Activated CD8-positive, alpha-beta memory T cell treated with anti-CD3 and anti-CD28 coated beads, Interleukin-2, amount 10 ng/mL, durations not matched to agents 7 days and 5 days (primary cell): Measurements from ENCODE around the gene MRPL36. TPM values are rescaled to one million over a fixed set of nuclear protein-coding genes. Genes with fewer than 3 reads are reported as not detected.
"Not testable (repeated sequence)": the region's sequence is repeated elsewhere in the genome, so short reads cannot be mapped to it uniquely, and the experiment has no call there.

ENCODE experiments used
- ATAC-seq: fragments of 150-1000 bp; cut with Tn5 transposase; one replicate; pipeline ENCODE4 v1.10.0; 2021; ENCODE audit warnings: moderate library complexity
- CTCF ChIA-PET: fragments of 350-600 bp; sonication (Branson Sonifier 250); formaldehyde crosslinking; loops from one replicate; lab custom pipeline; 2021; ENCODE audit warnings: antibody characterized with exemption; lab: Charles Lee
- DNase-seq: peaks from one replicate; pipeline ENCODE4 v3.0.0-alpha.2; 2020
- H3K27ac Mint-ChIP-seq: one replicate; pipeline ENCODE4 v1.8.0; 2021; ENCODE audit warnings: mild to moderate bottlenecking, mixed read lengths
- H3K27me3 Mint-ChIP-seq: one replicate; pipeline ENCODE4 v1.8.0; 2021; ENCODE audit warnings: mixed read lengths
- H3K36me3 Mint-ChIP-seq: one replicate; pipeline ENCODE4 v1.8.0; 2021; ENCODE audit warnings: mild to moderate bottlenecking, mixed read lengths
- H3K4me1 Mint-ChIP-seq: one replicate; pipeline ENCODE4 v1.8.0; 2021; ENCODE audit warnings: mixed read lengths
- H3K4me3 Mint-ChIP-seq: one replicate; pipeline ENCODE4 v1.8.0; 2021; ENCODE audit warnings: mild to moderate bottlenecking, moderate library complexity, mixed read lengths
- H3K9me3 Mint-ChIP-seq: one replicate; pipeline ENCODE4 v1.8.0; 2022; ENCODE audit warnings: low read depth, mixed read lengths
- total RNA-seq, 2 experiments: library from RNA; stranded (reverse); gene quantifications; one replicate each; pipeline ENCODE4 v1.2.3, GENCODE V29; 2021

MRPL36 gene
- total RNA-seq, 2 experiments from 2014 or later, result 62.0 to 84.7 TPM

DNA sequence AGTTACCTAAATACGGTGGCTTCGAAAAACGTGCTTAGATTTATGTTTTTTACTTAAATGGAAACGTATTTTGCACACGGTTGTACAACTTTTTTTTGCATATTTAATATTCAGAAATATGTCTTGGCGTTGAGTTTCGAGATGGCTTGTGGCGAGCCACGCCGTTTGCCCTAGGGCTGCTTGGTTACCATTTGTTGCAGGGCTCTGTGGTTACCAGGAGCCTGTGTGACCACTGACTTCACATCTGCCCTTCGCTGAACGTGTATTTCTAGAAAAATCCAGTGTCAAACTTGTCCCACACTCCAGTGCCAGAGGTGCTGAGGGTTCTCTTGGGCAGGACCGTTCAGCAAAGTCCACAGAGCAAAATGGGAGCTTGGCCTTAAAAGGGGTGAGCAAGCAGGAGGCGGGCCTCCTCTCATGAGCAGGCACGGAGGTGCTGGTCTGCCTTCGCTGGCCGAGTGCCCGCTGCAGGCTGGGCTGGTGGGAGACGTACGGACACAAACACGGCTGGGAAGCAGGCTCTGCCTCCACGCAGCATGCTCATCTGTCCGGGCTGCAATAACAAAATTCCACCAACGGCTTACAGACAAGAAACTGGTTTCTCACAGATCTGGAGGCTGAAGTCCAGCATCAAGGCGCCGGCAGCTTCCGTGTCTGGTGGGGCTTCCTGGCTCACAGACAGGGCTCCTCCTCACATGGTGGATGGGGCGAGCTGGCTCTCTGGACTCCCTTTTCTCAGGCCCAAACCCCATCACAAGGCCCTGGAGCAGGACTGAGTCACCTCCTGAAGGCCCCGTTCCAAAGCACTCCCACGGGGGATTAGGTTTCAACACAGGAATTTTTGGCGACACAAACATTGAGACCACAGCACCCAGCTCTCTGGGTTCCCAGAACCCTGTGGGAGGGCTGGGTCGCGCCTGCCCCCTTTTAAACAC is 5.4 kb downstream of the MRPL36 start:
- CTCF ChIA-PET, result interaction anchor here (1.4 to 1.5 kb wide), 2 partner anchors 21 to 22 kb away, joined by 3 to 6 read pairs; no protein-coding TSS in a partner anchor

DNA sequence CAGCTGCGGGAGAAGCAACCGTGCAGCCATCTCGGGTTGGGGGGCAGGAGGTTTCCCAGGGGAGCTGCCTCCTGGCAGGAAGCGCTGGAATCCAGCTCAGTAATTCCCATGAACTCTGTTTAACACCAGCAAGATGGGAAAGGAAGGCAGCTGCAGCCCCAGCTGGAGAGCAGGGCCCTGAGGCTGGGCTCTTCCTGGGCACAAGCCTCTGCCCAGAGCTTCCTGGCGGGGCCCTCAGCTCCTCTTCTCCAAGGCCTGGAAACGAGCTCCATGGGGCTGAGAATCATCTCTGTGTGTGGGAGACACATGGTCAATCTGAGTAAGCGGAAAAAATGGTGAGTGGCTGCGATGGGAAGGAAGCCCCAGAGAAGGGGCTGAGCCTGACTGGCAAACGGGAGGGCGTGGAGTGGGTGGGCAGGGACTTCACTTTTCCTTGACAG is 6.3 kb downstream of the MRPL36 start:
- Mint-ChIP-seq H3K27ac (peak overlapping the region; percentile 98), H3K4me1 (peaks cover 88% of the 10 kb centered on the region), H3K27me3 (no peaks in the 10 kb centered on the region), H3K9me3 (no peaks in the 10 kb centered on the region), H3K36me3 (peaks cover 25% of the 10 kb centered on the region), H3K4me3 (peak overlapping the region; percentile 81)
- DNase-seq, result peak; percentile 69
- CTCF ChIA-PET, result interaction anchor here (1.4 kb wide), 1 partner anchor 21 kb away, joined by 6 read pairs; no protein-coding TSS in a partner anchor
- peak; percentile 32 for ATAC-seq

More for the DNA sequence above, 5.4 kb downstream of the MRPL36 start:
- H3K36me3 Mint-ChIP-seq, result peaks cover 30% of the 10 kb centered on the region
- DNase-seq, result peak; percentile 72
- no peak for ATAC-seq
- peak overlapping the region; percentile 81 for H3K4me3 Mint-ChIP-seq
- H3K27ac Mint-ChIP-seq, result peak overlapping the region; percentile 98
- no peaks in the 10 kb centered on the region for H3K27me3 Mint-ChIP-seq
- H3K9me3 Mint-ChIP-seq, result no peaks in the 10 kb centered on the region
- H3K4me1 Mint-ChIP-seq, result peaks cover 88% of the 10 kb centered on the region

DNA sequence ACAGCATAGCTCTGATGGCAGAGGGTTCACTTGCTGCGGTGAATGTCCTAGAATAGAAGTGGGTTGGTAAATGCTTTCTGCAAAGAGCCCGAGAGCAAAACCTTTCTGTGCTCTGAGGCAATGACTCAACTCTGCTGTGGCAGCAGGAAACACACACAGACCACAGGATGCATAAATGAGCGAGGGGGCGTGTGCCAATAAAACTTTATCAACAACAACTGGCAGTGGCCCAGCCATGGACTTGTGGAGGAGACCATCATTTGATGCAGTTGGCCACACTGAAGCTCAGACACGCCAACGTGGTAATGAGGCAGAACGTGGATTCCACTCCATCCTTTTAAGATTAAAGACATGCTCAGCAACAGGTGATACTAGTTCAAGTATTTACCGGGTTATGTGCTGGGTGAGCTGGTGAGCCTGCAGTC is 6.8 kb downstream of the MRPL36 start:
- Mint-ChIP-seq H3K27me3 (no peaks in the 10 kb centered on the region), H3K9me3 (no peaks in the 10 kb centered on the region), H3K27ac (peak overlapping the region; percentile 98), H3K4me1 (peaks cover 86% of the 10 kb centered on the region), H3K36me3 (peaks cover 20% of the 10 kb centered on the region), H3K4me3 (peak overlapping the region; percentile 81)
- CTCF ChIA-PET, result interaction anchor here (1.0 to 1.4 kb wide), 2 partner anchors 8 to 20 kb away, joined by 5 to 6 read pairs; partner anchors contain the start of gene NDUFS6
- DNase-seq (peak; percentile 94), ATAC-seq (peak; percentile 90)

GRCh38 chr5:1791176-1791575 is 8.5 kb downstream of the MRPL36 start:
- no peaks in the 10 kb centered on the region for H3K27me3 Mint-ChIP-seq
- peaks cover 77% of the 10 kb centered on the region for H3K4me1 Mint-ChIP-seq
- H3K4me3 Mint-ChIP-seq, result no peak overlapping the region
- H3K36me3 Mint-ChIP-seq, result peaks cover 11% of the 10 kb centered on the region
- DNase-seq (no peak), ATAC-seq (no peak)
- CTCF ChIA-PET, result interaction anchor here (1.2 kb wide), 1 partner anchor 20 kb away, joined by 3 read pairs; no protein-coding TSS in a partner anchor
- H3K9me3 Mint-ChIP-seq, result no peaks in the 10 kb centered on the region
- peak overlapping the region; percentile 98 for H3K27ac Mint-ChIP-seq

DNA sequence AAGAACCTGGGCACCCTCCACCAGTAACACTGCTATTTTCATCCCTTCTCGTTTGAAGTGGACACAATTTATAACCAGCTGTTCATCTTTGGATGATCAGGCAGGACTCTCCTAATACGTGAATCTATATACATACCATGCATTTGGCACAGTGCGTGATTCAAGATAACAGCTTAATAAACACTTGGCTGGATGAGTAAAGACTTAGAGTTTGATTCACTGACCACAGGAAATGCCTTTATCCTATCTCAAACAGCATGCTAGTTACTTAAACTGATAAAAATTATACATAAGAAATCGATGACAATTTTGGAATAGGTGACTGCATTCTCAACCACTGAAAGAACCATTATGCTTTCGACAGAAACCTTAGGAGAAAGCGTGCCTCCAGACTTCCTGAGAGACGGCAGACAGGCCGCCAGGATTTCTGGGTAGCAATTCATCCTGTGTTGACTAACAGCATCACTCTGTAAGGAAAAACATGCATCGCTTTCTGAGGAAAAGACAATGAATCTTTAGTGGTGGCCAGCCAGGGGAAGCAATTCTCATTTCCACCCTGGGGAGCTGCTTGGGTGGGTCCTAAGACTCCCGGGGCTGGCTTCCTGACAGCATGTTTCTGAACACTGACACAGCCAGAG is 9.7 kb downstream of the MRPL36 start:
- Mint-ChIP-seq H3K4me3 (peak overlapping the region; percentile 48), H3K9me3 (no peaks in the 10 kb centered on the region), H3K36me3 (peaks cover 6% of the 10 kb centered on the region), H3K27me3 (no peaks in the 10 kb centered on the region), H3K27ac (peak overlapping the region; percentile 80), H3K4me1 (peaks cover 77% of the 10 kb centered on the region)
- CTCF ChIA-PET, result interaction anchor here (1.0 to 1.2 kb wide), 2 partner anchors 10 to 19 kb away, joined by 3 read pairs; no protein-coding TSS in a partner anchor
- ATAC-seq, result no peak
- no peak for DNase-seq

DNA sequence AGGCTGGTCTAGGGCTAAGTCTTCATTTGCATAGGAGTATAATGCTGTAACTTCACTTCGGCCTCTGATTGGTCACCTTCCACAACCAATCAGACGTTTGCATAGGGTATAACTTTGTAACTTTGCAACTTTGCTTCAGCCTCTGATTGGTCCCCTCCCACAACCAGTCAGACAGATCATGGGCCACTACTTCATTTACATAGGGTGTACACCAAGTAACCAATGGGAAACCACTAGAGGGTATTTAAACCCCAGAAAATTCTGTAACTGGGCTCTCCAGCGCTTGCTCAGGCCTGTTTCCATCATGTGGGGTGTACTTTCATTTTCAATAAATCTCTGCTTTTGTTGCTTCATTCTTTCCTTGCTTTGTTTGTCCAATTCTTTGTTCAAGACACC is 10.2 kb downstream of the MRPL36 start:
- peaks cover 76% of the 10 kb centered on the region for H3K4me1 Mint-ChIP-seq
- peak overlapping the region; percentile 48 for H3K4me3 Mint-ChIP-seq
- peak; percentile 4 for ATAC-seq
- H3K27ac Mint-ChIP-seq, result peak overlapping the region; percentile 80
- H3K27me3 Mint-ChIP-seq, CTCF ChIA-PET, H3K36me3 Mint-ChIP-seq, H3K9me3 Mint-ChIP-seq: not testable (repeated sequence)
- peak; percentile 71 for DNase-seq

DNA sequence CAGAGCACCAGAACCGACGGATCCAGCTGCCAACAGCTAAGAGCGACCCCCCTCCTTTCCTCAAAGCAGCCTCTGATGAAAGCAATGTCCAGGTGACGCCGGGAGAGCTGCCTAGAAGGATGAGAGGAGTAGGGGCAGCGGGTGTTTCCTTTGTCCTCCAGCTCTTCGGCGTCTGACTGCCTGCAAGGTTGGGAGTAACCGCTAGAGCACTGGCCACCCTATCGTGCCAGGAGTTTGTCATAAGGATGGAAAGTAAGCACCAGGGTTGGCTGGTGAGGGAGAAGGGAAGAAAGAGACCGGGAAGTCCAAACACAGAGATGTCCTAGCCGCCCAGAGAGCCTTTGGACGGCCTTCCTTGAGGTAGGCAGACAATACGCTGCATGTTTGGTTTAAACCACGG is 10.8 kb downstream of the MRPL36 start:
- H3K27me3 Mint-ChIP-seq, result peaks cover 4% of the 10 kb centered on the region
- no peak for ATAC-seq
- CTCF ChIA-PET, result no interaction called here
- H3K9me3 Mint-ChIP-seq, result no peaks in the 10 kb centered on the region
- H3K36me3 Mint-ChIP-seq, result peaks cover 5% of the 10 kb centered on the region
- H3K27ac Mint-ChIP-seq, result no peak overlapping the region
- no peak overlapping the region for H3K4me3 Mint-ChIP-seq
- peaks cover 72% of the 10 kb centered on the region for H3K4me1 Mint-ChIP-seq
- no peak for DNase-seq

GRCh38 chr5:1788200-1788599 is 11.4 kb downstream of the MRPL36 start:
- Mint-ChIP-seq H3K27ac (no peak overlapping the region), H3K27me3 (peaks cover 4% of the 10 kb centered on the region), H3K4me1 (peaks cover 67% of the 10 kb centered on the region), H3K36me3 (peaks cover 5% of the 10 kb centered on the region), H3K4me3 (no peak overlapping the region), H3K9me3 (no peaks in the 10 kb centered on the region)
- ATAC-seq (no peak), DNase-seq (no peak)
- CTCF ChIA-PET, result no interaction called here

GRCh38 chr5:1787472-1788047 is 12.1 kb downstream of the MRPL36 start:
- Mint-ChIP-seq H3K4me1 (peaks cover 60% of the 10 kb centered on the region), H3K27me3 (peaks cover 4% of the 10 kb centered on the region), H3K36me3 (peaks cover 1% of the 10 kb centered on the region), H3K4me3 (no peak overlapping the region), H3K27ac (no peak overlapping the region), H3K9me3 (no peaks in the 10 kb centered on the region)
- CTCF ChIA-PET, result interaction anchor here (1.2 kb wide), 1 partner anchor 12 kb away, joined by 3 read pairs; no protein-coding TSS in a partner anchor
- ATAC-seq, result no peak
- no peak for DNase-seq

DNA sequence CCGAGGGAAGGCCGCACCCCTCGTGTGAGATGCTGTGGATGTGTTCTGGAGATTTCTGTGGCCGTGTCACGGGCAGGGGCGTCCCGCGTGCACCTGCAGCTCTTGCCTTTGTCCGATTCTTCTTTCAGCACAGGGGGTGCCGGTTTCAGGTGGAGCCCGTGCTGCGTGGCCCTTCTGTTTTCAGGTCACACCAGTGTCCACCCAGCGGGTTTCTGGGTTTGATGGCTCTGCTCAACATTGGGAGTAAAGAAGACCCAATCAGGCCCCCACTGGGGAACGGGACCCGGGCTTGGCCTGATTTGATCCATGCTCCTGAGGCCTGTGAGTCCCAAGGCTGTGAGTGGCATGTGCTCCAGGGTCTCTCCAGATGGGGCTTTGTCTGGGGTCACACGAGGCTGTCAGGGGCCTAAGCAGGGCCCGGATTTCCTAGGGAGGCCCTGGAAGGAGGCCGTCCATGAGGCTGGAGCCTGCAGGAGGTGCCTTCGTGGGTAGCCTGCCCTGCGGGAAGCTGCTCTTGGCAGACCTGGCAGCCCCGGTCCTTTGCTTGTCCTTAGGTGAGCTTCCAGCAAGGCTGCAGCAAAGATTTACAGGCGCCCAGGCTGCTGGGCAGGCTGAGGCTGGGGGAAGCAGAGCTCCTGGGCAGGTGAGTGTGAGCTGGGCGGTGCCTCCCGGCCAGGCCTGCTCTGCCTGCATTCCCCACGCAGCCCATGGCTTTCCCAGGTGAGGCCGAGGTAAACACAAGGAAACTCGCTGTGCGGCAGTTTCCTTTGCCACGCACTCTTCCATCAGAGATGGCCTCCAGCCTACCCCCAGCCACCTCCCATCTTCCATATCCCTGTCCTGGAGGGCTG is 12.8 kb downstream of the MRPL36 start:
- no peak overlapping the region for H3K27ac Mint-ChIP-seq
- no peak overlapping the region for H3K4me3 Mint-ChIP-seq
- CTCF ChIA-PET, result interaction anchor here (1.2 kb wide), 1 partner anchor 11 kb away, joined by 3 read pairs; no protein-coding TSS in a partner anchor
- no peaks in the 10 kb centered on the region for H3K9me3 Mint-ChIP-seq
- H3K4me1 Mint-ChIP-seq, result peaks cover 58% of the 10 kb centered on the region
- peaks cover 4% of the 10 kb centered on the region for H3K27me3 Mint-ChIP-seq
- no peaks in the 10 kb centered on the region for H3K36me3 Mint-ChIP-seq
- DNase-seq, result no peak
- ATAC-seq, result no peak

- H3K27me3 Mint-ChIP-seq, result peaks cover 4% of the 10 kb centered on the region
- no peaks in the 10 kb centered on the region for H3K9me3 Mint-ChIP-seq
- H3K4me3 Mint-ChIP-seq, result no peak overlapping the region
- no peak for DNase-seq
- H3K4me1 Mint-ChIP-seq, result peaks cover 53% of the 10 kb centered on the region
- no peaks in the 10 kb centered on the region for H3K36me3 Mint-ChIP-seq
- CTCF ChIA-PET, result interaction anchor here (1.5 kb wide), 1 partner anchor 13 kb away, joined by 3 read pairs; the partner anchor contains the start of gene MRPL36
- no peak overlapping the region for H3K27ac Mint-ChIP-seq
- no peak for ATAC-seq
Observed at GRCh38 chr5:1785984-1786383, 13.7 kb downstream of the MRPL36 start.

DNA sequence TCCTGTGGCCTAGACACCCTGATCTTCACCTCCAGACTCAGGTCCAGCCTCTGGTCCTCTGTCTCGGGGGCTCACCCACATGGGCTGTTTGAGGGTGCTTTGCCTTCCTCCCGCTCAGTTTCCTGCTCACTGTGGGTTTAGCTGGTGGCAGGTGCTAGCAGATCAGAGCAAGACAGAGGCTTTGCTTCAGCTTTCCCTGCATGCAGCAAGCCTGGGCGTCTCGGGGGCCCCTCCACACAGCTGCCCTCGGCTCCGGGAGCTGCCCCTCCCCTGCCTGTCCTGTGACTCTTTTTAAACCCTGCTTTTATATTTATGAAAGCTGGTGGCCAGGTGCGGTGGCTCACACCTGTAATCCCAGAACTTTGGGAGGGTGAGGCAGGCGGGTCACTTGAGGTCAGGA is 14.6 kb downstream of the MRPL36 start:
- CTCF ChIA-PET, result interaction anchor here (1.5 kb wide), 1 partner anchor 14 kb away, joined by 3 read pairs; the partner anchor contains the start of gene MRPL36
- DNase-seq (no peak), ATAC-seq (no peak)
- H3K9me3 Mint-ChIP-seq, result no peaks in the 10 kb centered on the region
- no peaks in the 10 kb centered on the region for H3K36me3 Mint-ChIP-seq
- peaks cover 45% of the 10 kb centered on the region for H3K4me1 Mint-ChIP-seq
- H3K4me3 Mint-ChIP-seq, result no peak overlapping the region
- no peak overlapping the region for H3K27ac Mint-ChIP-seq
- H3K27me3 Mint-ChIP-seq, result peaks cover 4% of the 10 kb centered on the region
